Naive thymus-derived CD4-positive, alpha-beta T cell (primary cell): Measurements from ENCODE around the gene ARSA. TPM values are rescaled to one million over a fixed set of nuclear protein-coding genes. Genes with fewer than 3 reads are reported as not detected.
A peak's percentile ranks its signal among the peaks of the same experiment; 100 is the strongest.

Experiments
- ATAC-seq: fragments of 150-1000 bp; cut with Tn5 transposase; 2 replicates; pipeline ENCODE4 v1.10.0; 2021; ENCODE audit warnings: mild to moderate bottlenecking, moderate library complexity
- CTCF ChIA-PET: fragments of 350-600 bp; sonication (Branson Sonifier 250); formaldehyde crosslinking; loops from one replicate; lab custom pipeline; 2021; ENCODE audit warnings: antibody characterized with exemption; lab: Charles Lee
- POLR2A ChIA-PET: fragments of 350-600 bp; sonication (Branson Sonifier 250); formaldehyde crosslinking; loops from one replicate; lab custom pipeline; 2021; ENCODE audit warnings: antibody characterized with exemption, inconsistent platforms; lab: Charles Lee
- DNase-seq, 9 donors: peaks; one replicate each; pipeline versions ENCODE4 v3.0.0 to v3.0.0-alpha.2; 2020 to 2022; ENCODE audit warnings: mixed read lengths in 1 of 9
- H3K27ac ChIP-seq: one replicate; pipeline ENCODE4 v1.7.0; 2013; ENCODE audit warnings: mild to moderate bottlenecking, low read depth, low read length, moderate library complexity
- H3K27me3 ChIP-seq, 2 donors: one replicate each; pipeline ENCODE4 v1.7.0; 2013; ENCODE audit warnings: low read length in 2 of 2, mild to moderate bottlenecking in 2 of 2, moderate library complexity in 2 of 2; ENCODE audit not compliant: control insufficient read depth in 2 of 2, insufficient read depth in 2 of 2
- H3K36me3 ChIP-seq, 3 experiments: 1 replicate in 2 of 3; 2 replicates in 1 of 3; pipeline ENCODE4 v1.7.0; 2013; ENCODE audit warnings: low read length in 3 of 3, mild to moderate bottlenecking in 3 of 3, moderate library complexity in 1 of 3; ENCODE audit not compliant: insufficient read depth in 3 of 3, control insufficient read depth in 2 of 3
- H3K4me1 ChIP-seq, 2 donors: one replicate each; pipeline ENCODE4 v1.7.0; 2013; ENCODE audit warnings: low read length in 2 of 2, mild to moderate bottlenecking in 2 of 2, moderate library complexity in 1 of 2; ENCODE audit not compliant: control insufficient read depth in 2 of 2, insufficient read depth in 2 of 2
- H3K4me3 ChIP-seq: 2 replicates; pipeline ENCODE4 v1.7.0; 2013; ENCODE audit warnings: mild to moderate bottlenecking, low read length
- H3K9me3 ChIP-seq, 3 experiments: 1 replicate in 2 of 3; 2 replicates in 1 of 3; pipeline ENCODE4 v1.7.0; 2013; ENCODE audit warnings: low read length in 3 of 3; ENCODE audit not compliant: control insufficient read depth in 2 of 3
- H3K27ac Mint-ChIP-seq, 9 donors: one replicate each; pipeline ENCODE4 v1.8.0; 2020 to 2022; ENCODE audit warnings: mixed read lengths in 9 of 9, mild to moderate bottlenecking in 8 of 9, moderate library complexity in 5 of 9, inconsistent platforms in 2 of 9
- H3K27me3 Mint-ChIP-seq, 5 donors: one replicate each; pipeline ENCODE4 v1.8.0; 2021 to 2022; ENCODE audit warnings: mixed read lengths in 5 of 5, mild to moderate bottlenecking in 1 of 5
- H3K36me3 Mint-ChIP-seq, 5 donors: one replicate each; pipeline ENCODE4 v1.8.0; 2020 to 2022; ENCODE audit warnings: mixed read lengths in 5 of 5, mild to moderate bottlenecking in 3 of 5, inconsistent platforms in 1 of 5
- H3K4me1 Mint-ChIP-seq, 7 donors: one replicate each; pipeline ENCODE4 v1.8.0; 2020 to 2022; ENCODE audit warnings: mixed read lengths in 7 of 7, mild to moderate bottlenecking in 3 of 7, inconsistent platforms in 1 of 7
- H3K4me3 Mint-ChIP-seq, 10 donors: one replicate each; pipeline ENCODE4 v1.8.0; 2020 to 2022; ENCODE audit warnings: mild to moderate bottlenecking in 10 of 10, mixed read lengths in 10 of 10, moderate library complexity in 6 of 10, inconsistent platforms in 2 of 10
- H3K9me3 Mint-ChIP-seq, 11 donors: one replicate each; pipeline ENCODE4 v1.8.0; 2020 to 2022; ENCODE audit warnings: mixed read lengths in 11 of 11, mild to moderate bottlenecking in 4 of 11, inconsistent platforms in 1 of 11, moderate library complexity in 1 of 11
- intact Hi-C, 2 donors: fragments of 100-400 bp; cut with micrococcal nuclease; formaldehyde crosslinking; loops; one replicate each; pipeline ENCODE4 v1.15.1; 2023
- polyA plus RNA-seq, 2 donors: library from polyadenylated mRNA; unstranded; fragments of 300-500 nt; fragmentation: Illumina TruSeq; gene quantifications; one replicate each; pipeline ENCODE4 v1.2.3, GENCODE V29; 2021
- total RNA-seq, 6 experiments: library from RNA in 5 of 6; stranded (reverse) in 5 of 6; gene quantifications; 1 replicate in 5 of 6; 2 replicates in 1 of 6; pipeline ENCODE4 v1.2.3 and lab custom pipeline; 2021 to 2026

ARSA gene
- total and polyA plus RNA-seq, 7 experiments from 2014 or later, result 7.1 to 96.3 (median 64.3) TPM

DNA sequence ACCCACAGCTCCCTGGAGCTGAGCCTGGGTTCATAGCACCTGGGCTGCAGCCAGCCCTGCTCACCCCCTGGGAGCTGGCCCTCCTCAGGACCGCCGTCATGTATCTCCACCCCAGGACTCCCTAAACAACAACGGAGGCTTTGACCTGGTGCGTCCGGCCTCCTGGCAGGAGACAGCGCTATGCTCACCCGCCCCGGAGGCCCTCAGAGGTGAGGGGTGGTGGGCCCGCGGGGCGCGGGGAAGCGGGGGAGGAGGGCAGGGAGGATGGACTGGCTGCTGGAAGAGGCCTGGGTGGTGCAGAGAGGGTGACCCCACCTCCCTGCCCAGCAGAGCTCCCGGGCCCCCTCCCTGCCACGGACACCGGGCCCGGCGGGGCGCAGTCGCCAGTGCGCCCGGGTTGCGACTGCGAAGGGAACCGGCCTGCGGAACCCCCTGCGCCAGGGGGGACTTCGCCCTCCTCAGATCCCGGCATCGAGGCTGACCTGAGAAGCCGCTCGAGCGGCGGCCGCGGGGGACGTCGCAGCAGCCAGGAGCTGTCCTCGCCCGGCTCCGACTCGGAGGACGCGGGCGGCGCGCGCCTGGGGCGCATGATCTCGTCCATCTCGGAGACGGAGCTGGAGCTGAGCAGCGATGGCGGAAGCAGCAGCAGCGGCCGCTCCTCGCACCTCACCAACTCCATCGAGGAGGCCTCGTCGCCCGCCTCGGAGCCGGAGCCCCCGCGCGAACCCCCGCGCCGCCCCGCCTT, 24.3 kb downstream of the ARSA start:
- peaks cover 0 to 6% (median 0%) of the 10 kb centered on the region in 11 donors for H3K9me3 Mint-ChIP-seq
- intact Hi-C loops, result no loop called here
- no peaks in the 10 kb centered on the region for H3K36me3 ChIP-seq
- ATAC-seq, result no peak
- H3K27me3 Mint-ChIP-seq, result peaks cover 37 to 54% (median 38%) of the 10 kb centered on the region in 5 donors
- H3K4me1 Mint-ChIP-seq, result peaks cover 7 to 18% (median 12%) of the 10 kb centered on the region in 7 donors
- no peak for DNase-seq
- H3K4me3 ChIP-seq, result no peak overlapping the region
- H3K27me3 ChIP-seq, result peaks cover 5 to 6% of the 10 kb centered on the region in 2 donors
- H3K9me3 ChIP-seq, result no peaks in the 10 kb centered on the region
- no peak overlapping the region for H3K27ac Mint-ChIP-seq
- H3K4me1 ChIP-seq, result peaks cover 0 to 4% of the 10 kb centered on the region in 2 donors
- H3K36me3 Mint-ChIP-seq, result peaks cover 0 to 9% (median 0%) of the 10 kb centered on the region in 5 donors
- no peak overlapping the region for H3K4me3 Mint-ChIP-seq
- no peak overlapping the region for H3K27ac ChIP-seq
- ChIA-PET POLR2A (interaction anchor here (0.9 kb wide), 1 partner anchor 26 kb away, joined by 3 read pairs; the partner anchor contains the start of gene CPT1B), CTCF (no interaction called here)

DNA sequence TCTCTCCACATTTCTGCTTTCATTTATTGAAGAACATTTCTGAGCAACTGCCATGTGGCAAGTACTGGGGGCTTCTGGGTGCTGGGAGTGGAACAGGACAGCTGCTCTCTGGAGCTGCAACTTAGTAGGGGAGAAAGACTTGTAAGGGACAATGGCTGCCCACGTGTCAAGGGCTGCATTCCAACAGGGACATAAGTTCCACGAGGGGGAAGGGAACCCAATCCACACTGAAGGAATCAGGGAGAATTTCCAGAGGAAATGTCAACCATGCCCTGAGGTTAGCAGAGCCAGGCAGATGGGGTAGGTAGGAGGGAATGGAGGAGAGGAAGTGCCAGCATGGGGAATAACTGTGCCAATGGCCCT, 25.6 kb downstream of the ARSA start:
- intact Hi-C loops, result no loop called here
- ATAC-seq (no peak), DNase-seq (no peak)
- peaks cover 0 to 6% (median 0%) of the 10 kb centered on the region in 11 donors for H3K9me3 Mint-ChIP-seq
- no peak overlapping the region for H3K27ac ChIP-seq
- H3K36me3 ChIP-seq, result no peaks in the 10 kb centered on the region
- POLR2A ChIA-PET, result interaction anchor here (1.1 kb wide), 1 partner anchor 36 kb away, joined by 3 read pairs; no protein-coding TSS in a partner anchor
- H3K9me3 ChIP-seq, result no peaks in the 10 kb centered on the region
- peak overlapping the region; percentile 11 to 88 (median 76) for H3K4me3 Mint-ChIP-seq
- peak overlapping the region in 2 of 9 donors; percentile 17 to 82 for H3K27ac Mint-ChIP-seq
- peaks cover 0 to 12% (median 3%) of the 10 kb centered on the region in 5 donors for H3K36me3 Mint-ChIP-seq
- H3K4me3 ChIP-seq, result no peak overlapping the region
- peaks cover 6 to 18% (median 12%) of the 10 kb centered on the region in 7 donors for H3K4me1 Mint-ChIP-seq
- peaks cover 5 to 6% of the 10 kb centered on the region in 2 donors for H3K27me3 ChIP-seq
- CTCF ChIA-PET, result interaction anchor here (0.6 kb wide), 1 partner anchor 18 kb away, joined by 6 read pairs; no protein-coding TSS in a partner anchor
- peaks cover 0 to 4% of the 10 kb centered on the region in 2 donors for H3K4me1 ChIP-seq
- H3K27me3 Mint-ChIP-seq, result peaks cover 32 to 58% (median 34%) of the 10 kb centered on the region in 5 donors

DNA sequence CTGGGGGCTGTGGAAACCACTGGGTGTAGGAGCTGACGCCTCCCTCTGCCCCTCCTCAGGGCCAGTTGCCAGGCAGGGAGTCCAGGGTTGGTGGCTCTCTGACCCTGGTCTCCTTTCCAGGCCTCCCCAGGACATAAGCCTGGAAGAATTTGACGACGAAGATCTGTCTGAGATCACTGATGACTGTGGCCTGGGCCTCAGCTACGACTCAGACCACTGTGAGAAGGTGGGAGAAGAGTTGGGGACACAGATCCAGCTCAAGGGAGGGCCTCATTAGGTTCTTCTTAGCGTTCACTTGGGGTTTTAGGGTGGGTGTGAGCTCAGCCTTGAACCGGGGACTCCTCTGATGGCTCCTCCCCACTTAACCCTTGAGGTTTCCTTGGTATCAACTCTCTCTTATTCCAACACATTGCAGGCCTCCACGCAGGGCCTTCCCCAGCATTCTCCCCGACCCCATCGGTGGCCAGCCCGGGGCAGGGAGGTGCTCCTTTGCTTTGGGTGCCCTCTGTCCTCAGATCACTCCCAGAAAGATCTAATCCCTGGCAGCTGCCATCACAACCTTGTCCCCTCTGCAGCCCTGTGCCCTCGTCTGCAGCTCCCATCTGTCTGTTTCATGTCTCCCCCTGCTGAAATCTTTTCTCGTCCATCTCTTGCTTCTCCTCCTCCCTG, 26.1 kb downstream of the ARSA start:
- Mint-ChIP-seq H3K36me3 (peaks cover 4 to 18% (median 8%) of the 10 kb centered on the region in 5 donors), H3K4me3 (peak overlapping the region; percentile 63 to 89 (median 78)), H3K9me3 (peaks cover 0 to 6% (median 0%) of the 10 kb centered on the region in 11 donors), H3K4me1 (peaks cover 6 to 18% (median 12%) of the 10 kb centered on the region in 7 donors), H3K27ac (peak overlapping the region in 2 of 9 donors; percentile 67 to 82), H3K27me3 (peaks cover 30 to 59% (median 33%) of the 10 kb centered on the region in 5 donors)
- POLR2A ChIA-PET, result interaction anchor here (1.1 kb wide), 1 partner anchor 36 kb away, joined by 3 read pairs; no protein-coding TSS in a partner anchor
- no peak for ATAC-seq
- H3K27me3 ChIP-seq, result peaks cover 5 to 6% of the 10 kb centered on the region in 2 donors
- no peaks in the 10 kb centered on the region for H3K9me3 ChIP-seq
- intact Hi-C loops, result no loop called here
- H3K27ac ChIP-seq, result no peak overlapping the region
- DNase-seq, result no peak
- no peak overlapping the region for H3K4me3 ChIP-seq
- H3K4me1 ChIP-seq, result peaks cover 0 to 4% of the 10 kb centered on the region in 2 donors
- no peaks in the 10 kb centered on the region for H3K36me3 ChIP-seq
- CTCF ChIA-PET, result no interaction called here

DNA sequence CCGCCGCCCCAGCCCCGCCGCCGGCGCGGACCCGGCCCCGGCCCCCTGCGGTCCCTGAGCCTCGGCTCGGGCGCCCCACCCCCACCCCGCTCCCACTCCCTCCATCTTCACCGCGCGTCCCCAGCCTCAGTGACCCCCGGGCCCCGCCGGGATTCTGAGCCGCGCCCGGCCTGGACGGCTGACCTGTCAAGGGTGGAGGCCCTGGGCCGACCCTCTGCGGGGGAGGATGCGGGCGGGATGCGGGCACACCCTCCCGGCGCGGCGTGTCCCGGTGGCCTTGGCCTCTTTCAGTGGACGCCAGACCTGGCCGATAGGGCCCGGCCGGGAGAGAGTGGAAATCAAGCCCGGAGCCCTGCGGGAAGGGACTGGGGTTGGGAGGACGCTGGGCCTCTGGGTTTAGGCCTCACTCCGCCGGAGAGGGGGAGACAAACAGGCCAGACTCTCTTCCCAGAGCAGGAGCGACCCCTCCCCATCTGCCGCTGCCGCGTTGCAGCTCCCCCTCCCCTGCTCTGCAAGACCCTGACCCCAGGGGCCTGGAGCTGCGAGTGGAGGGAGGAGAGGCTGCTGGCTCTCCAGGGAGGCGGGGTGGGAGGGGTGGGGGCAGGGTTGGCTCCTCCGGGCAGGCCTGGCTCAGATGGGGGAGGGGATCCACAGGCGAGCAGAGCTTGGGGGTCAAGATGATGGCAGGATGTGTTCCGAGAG, 26.8 kb downstream of the ARSA start:
- POLR2A ChIA-PET, result interaction anchor here (1.1 kb wide), 1 partner anchor 35 kb away, joined by 3 read pairs; no protein-coding TSS in a partner anchor
- peak overlapping the region in 1 of 9 donors; percentile 67 for H3K27ac Mint-ChIP-seq
- Histone ChIP-seq H3K27ac (no peak overlapping the region), H3K9me3 (no peaks in the 10 kb centered on the region), H3K4me3 (no peak overlapping the region), H3K27me3 (peaks cover 5 to 6% of the 10 kb centered on the region in 2 donors), H3K36me3 (no peaks in the 10 kb centered on the region), H3K4me1 (peaks cover 0 to 4% of the 10 kb centered on the region in 2 donors)
- no peak for ATAC-seq
- peaks cover 4 to 24% (median 14%) of the 10 kb centered on the region in 5 donors for H3K36me3 Mint-ChIP-seq
- peak overlapping the region in 9 of 10 donors; percentile 63 to 89 (median 78) for H3K4me3 Mint-ChIP-seq
- H3K9me3 Mint-ChIP-seq, result peaks cover 0 to 6% (median 0%) of the 10 kb centered on the region in 11 donors
- intact Hi-C loops, result loop anchor here in 1 of 2 donors (1.0 kb wide), 2 partner anchors 18 to 39 kb away; partner anchors contain the start of gene SYCE3
- peaks cover 6 to 18% (median 12%) of the 10 kb centered on the region in 7 donors for H3K4me1 Mint-ChIP-seq
- CTCF ChIA-PET, result no interaction called here
- peaks cover 27 to 59% (median 29%) of the 10 kb centered on the region in 5 donors for H3K27me3 Mint-ChIP-seq
- DNase-seq, result no peak

DNA sequence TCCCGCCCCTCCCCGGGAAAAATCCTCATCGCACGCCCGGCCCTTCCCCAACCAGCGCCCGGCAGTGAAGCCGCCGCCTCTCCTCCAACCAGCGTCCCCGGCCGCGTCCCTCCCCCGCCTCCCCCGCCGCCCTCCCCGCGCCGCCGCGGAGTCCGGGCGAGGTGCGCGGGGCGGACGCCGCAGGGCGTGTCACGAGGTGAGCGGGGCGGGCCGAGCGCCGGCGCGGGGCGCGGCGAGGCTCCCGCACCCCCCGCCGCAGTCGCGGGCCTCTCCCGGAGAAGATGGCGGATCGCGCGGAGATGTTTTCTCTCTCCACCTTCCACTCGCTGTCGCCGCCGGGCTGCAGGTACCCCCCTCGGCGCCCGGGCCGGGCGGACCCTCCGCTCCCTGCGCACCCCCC, 27.4 kb downstream of the ARSA start, which contains the start of gene MAPK8IP2:
Gene MAPK8IP2 (plus strand): TSS at position 256 of the 400 bp plus-strand sequence. CDS start 26 bp downstream, at position 282.
- H3K4me1 ChIP-seq, result peaks cover 0 to 4% of the 10 kb centered on the region in 2 donors
- intact Hi-C loops, result loop anchor here in 1 of 2 donors (1.0 kb wide), 2 partner anchors 17 to 38 kb away; partner anchors contain the start of gene SYCE3
- H3K27me3 Mint-ChIP-seq, result peaks cover 23 to 56% (median 28%) of the 10 kb centered on the region in 5 donors
- H3K27ac ChIP-seq, result no peak within 1 kb of the TSS
- H3K9me3 Mint-ChIP-seq, result peaks cover 0 to 6% (median 0%) of the 10 kb centered on the region in 11 donors
- DNase-seq (no peak), ATAC-seq (peak; percentile 41)
- no peaks in the 10 kb centered on the region for H3K36me3 ChIP-seq
- ChIA-PET POLR2A (interaction anchor here (1.0 kb wide), 1 partner anchor 19 kb away, joined by 3 read pairs; no protein-coding TSS in a partner anchor), CTCF (no interaction called here)
- peaks cover 5 to 6% of the 10 kb centered on the region in 2 donors for H3K27me3 ChIP-seq
- H3K4me3 Mint-ChIP-seq, result peak within 1 kb of the TSS; percentile 63 to 89 (median 78)
- H3K4me1 Mint-ChIP-seq, result peaks cover 6 to 18% (median 12%) of the 10 kb centered on the region in 7 donors
- no peaks in the 10 kb centered on the region for H3K9me3 ChIP-seq
- peak within 1 kb of the TSS in 1 of 9 donors; percentile 67 for H3K27ac Mint-ChIP-seq
- no peak within 1 kb of the TSS for H3K4me3 ChIP-seq
- H3K36me3 Mint-ChIP-seq, result peaks cover 4 to 24% (median 14%) of the 10 kb centered on the region in 5 donors
